H9 (cell line): ENCODE measurements around the gene ZNF70. TPM values are rescaled to one million over a fixed set of nuclear protein-coding genes. Genes with fewer than 3 reads are reported as not detected.

Source experiments
- DNase-seq: peaks from one replicate; pipeline ENCODE4 v3.0.0-alpha.2; 2017
- H2AFZ ChIP-seq: one replicate; pipeline ENCODE4 v1.6.1; 2013; ENCODE audit warnings: mild to moderate bottlenecking, low read length, control low read depth, moderate library complexity
- H2AK5ac ChIP-seq: 2 replicates; pipeline ENCODE4 v1.6.1; 2013; ENCODE audit warnings: low read length, control low read depth, mixed read lengths; ENCODE audit not compliant: insufficient read length
- H2BK120ac ChIP-seq: one replicate; pipeline ENCODE4 v1.6.1; 2013; ENCODE audit warnings: low read depth, mild to moderate bottlenecking, low read length, control low read depth, inconsistent platforms; ENCODE audit not compliant: poor library complexity, severe bottlenecking
- H2BK12ac ChIP-seq: 2 replicates; pipeline ENCODE4 v1.6.1; 2013; ENCODE audit warnings: low read length, control low read depth, mixed read lengths, low read depth; ENCODE audit not compliant: insufficient read length
- H2BK15ac ChIP-seq: 2 replicates; pipeline ENCODE4 v1.6.1; 2013; ENCODE audit warnings: low read depth, low read length, control low read depth
- H2BK20ac ChIP-seq: one replicate; pipeline ENCODE4 v1.6.1; 2013; ENCODE audit warnings: low read depth, mild to moderate bottlenecking, low read length, control low read depth, inconsistent platforms; ENCODE audit not compliant: poor library complexity, severe bottlenecking
- H2BK5ac ChIP-seq: 2 replicates; pipeline ENCODE4 v1.6.1; 2013; ENCODE audit warnings: low read length, control low read depth, mixed read lengths; ENCODE audit not compliant: insufficient read length
- H3K14ac ChIP-seq: 2 replicates; pipeline ENCODE4 v1.6.1; 2013; ENCODE audit warnings: low read length, control low read depth; ENCODE audit not compliant: insufficient read depth
- H3K18ac ChIP-seq: 2 replicates; pipeline ENCODE4 v1.6.1; 2013; ENCODE audit warnings: low read depth, mild to moderate bottlenecking, mixed read lengths, low read length, control low read depth; ENCODE audit not compliant: insufficient read length
- H3K23ac ChIP-seq: 2 replicates; pipeline ENCODE4 v1.6.1; 2013; ENCODE audit warnings: low read length, control low read depth, mixed read lengths, low read depth; ENCODE audit not compliant: insufficient read length
- H3K23me2 ChIP-seq: 2 replicates; pipeline ENCODE4 v1.6.1; 2013; ENCODE audit warnings: low read depth, mild to moderate bottlenecking, mixed read lengths, low read length, control low read depth; ENCODE audit not compliant: insufficient read length, poor library complexity, severe bottlenecking
- H3K27ac ChIP-seq: 2 replicates; pipeline ENCODE4 v1.5.1; 2013; ENCODE audit warnings: low read length, control low read depth, mixed read lengths, low read depth; ENCODE audit not compliant: insufficient read length
- H3K27me3 ChIP-seq: 2 replicates; pipeline ENCODE4 v1.6.1; 2013; ENCODE audit warnings: low read length, control low read depth, inconsistent platforms; ENCODE audit not compliant: insufficient read depth
- H3K4ac ChIP-seq: 2 replicates; pipeline ENCODE4 v1.6.1; 2013; ENCODE audit warnings: low read depth, mild to moderate bottlenecking, control low read depth, inconsistent platforms, low read length, moderate library complexity
- H3K4me1 ChIP-seq: 2 replicates; pipeline ENCODE4 v1.6.1; 2013; ENCODE audit warnings: low read length, control low read depth, inconsistent platforms; ENCODE audit not compliant: insufficient read depth
- H3K4me2 ChIP-seq: 2 replicates; pipeline ENCODE4 v1.6.1; 2013; ENCODE audit warnings: low read length, control low read depth, mixed read lengths; ENCODE audit not compliant: insufficient read length, insufficient read depth
- H3K56ac ChIP-seq: 2 replicates; pipeline ENCODE4 v1.6.1; 2013; ENCODE audit warnings: low read depth, mild to moderate bottlenecking, mixed read lengths, low read length, control low read depth; ENCODE audit not compliant: insufficient read length
- H3K79me1 ChIP-seq: 2 replicates; pipeline ENCODE4 v1.6.1; 2013; ENCODE audit warnings: low read depth, mild to moderate bottlenecking, moderate library complexity, low read length, control low read depth, inconsistent platforms; ENCODE audit not compliant: insufficient read depth, poor library complexity, severe bottlenecking
- H3K79me2 ChIP-seq: 2 replicates; pipeline ENCODE4 v1.6.1; 2013; ENCODE audit warnings: low read length, control low read depth, inconsistent platforms; ENCODE audit not compliant: insufficient read depth
- H3K9ac ChIP-seq: 2 replicates; pipeline ENCODE4 v1.6.1; 2013; ENCODE audit warnings: low read length, control low read depth, mixed read lengths; ENCODE audit not compliant: insufficient read length; ENCODE audit errors: extremely low read depth
- H3K9me3 ChIP-seq: one replicate; pipeline ENCODE4 v1.6.1; 2013; ENCODE audit warnings: low read depth, low read length, inconsistent platforms; ENCODE audit not compliant: control insufficient read depth
- H3T11ph ChIP-seq: one replicate; pipeline ENCODE4 v1.6.1; 2013; ENCODE audit warnings: mild to moderate bottlenecking, low read length, control low read depth, inconsistent platforms
- H4K20me1 ChIP-seq: one replicate; pipeline ENCODE4 v1.6.1; 2013; ENCODE audit not compliant: control insufficient read depth, insufficient read length, insufficient read depth
- H4K5ac ChIP-seq: 2 replicates; pipeline ENCODE4 v1.6.1; 2013; ENCODE audit warnings: low read depth, mild to moderate bottlenecking, mixed read lengths, low read length, control low read depth; ENCODE audit not compliant: insufficient read length
- H4K8ac ChIP-seq: replicated peaks from 2 replicates; pipeline ENCODE4 v1.6.1; 2013; ENCODE audit warnings: low read length, control low read depth, mixed read lengths, low read depth; ENCODE audit not compliant: insufficient read length
- H4K91ac ChIP-seq: 2 replicates; pipeline ENCODE4 v1.6.1; 2013; ENCODE audit warnings: low read depth, mild to moderate bottlenecking, moderate library complexity, mixed read lengths, low read length, control low read depth; ENCODE audit not compliant: insufficient read length
- H3K27ac Mint-ChIP-seq, 3 experiments: 2 replicates in 2 of 3; 3 replicates in 1 of 3; pipeline ENCODE4 v1.8.0; 2020 to 2021; ENCODE audit warnings: mixed read lengths in 3 of 3, mild to moderate bottlenecking in 1 of 3, moderate library complexity in 1 of 3
- H3K27me3 Mint-ChIP-seq: 2 replicates; pipeline ENCODE4 v1.8.0; 2021; ENCODE audit warnings: low read depth, mild to moderate bottlenecking, moderate library complexity, mixed read lengths
- H3K36me3 Mint-ChIP-seq, 3 experiments: 2 replicates in 2 of 3; 3 replicates in 1 of 3; pipeline ENCODE4 v1.8.0; 2020 to 2021; ENCODE audit warnings: low read depth in 3 of 3, mixed read lengths in 3 of 3; ENCODE audit not compliant: insufficient read depth in 1 of 3
- H3K4me1 Mint-ChIP-seq, 2 experiments: 2 replicates each; pipeline ENCODE4 v1.8.0; 2020; ENCODE audit warnings: mixed read lengths in 2 of 2
- H3K4me3 Mint-ChIP-seq, 2 experiments: 2 replicates in 1 of 2; 3 replicates in 1 of 2; pipeline ENCODE4 v1.8.0; 2020 to 2021; ENCODE audit warnings: mild to moderate bottlenecking in 2 of 2, mixed read lengths in 2 of 2, moderate library complexity in 1 of 2
- H3K9me3 Mint-ChIP-seq, 2 experiments: 2 replicates in 1 of 2; 3 replicates in 1 of 2; pipeline ENCODE4 v1.8.0; 2020; ENCODE audit warnings: mild to moderate bottlenecking in 2 of 2, mixed read lengths in 2 of 2, moderate library complexity in 1 of 2
- WGBS: extraction: QIAGEN DNeasy Blood & Tissue Kit; methylation state at CpG from one replicate; pipeline ENCODE4 v1.1.7; 2013; ENCODE audit warnings: missing lambda C conversion rate, low lambda C conversion rate, mixed read lengths; ENCODE audit not compliant: insufficient read length; ENCODE audit errors: extremely low coverage; 5-methylcytosine and 5-hydroxymethylcytosine counted together
- total RNA-seq: library from RNA; stranded (reverse); gene quantifications from 2 replicates; pipeline ENCODE4 v1.2.1, GENCODE V29; 2021
- TF ChIP-seq, protein P1 (sequence below): fragments of 200-600 bp; sonication (generic); conservative IDR thresholded peaks from 3 replicates; pipeline ENCODE4 v1.8.0; 2021; ENCODE audit warnings: antibody characterized with exemption, mild to moderate bottlenecking

ZNF70 gene
- total RNA-seq, 1 experiment from 2014 or later = 3.5 TPM

DNA sequence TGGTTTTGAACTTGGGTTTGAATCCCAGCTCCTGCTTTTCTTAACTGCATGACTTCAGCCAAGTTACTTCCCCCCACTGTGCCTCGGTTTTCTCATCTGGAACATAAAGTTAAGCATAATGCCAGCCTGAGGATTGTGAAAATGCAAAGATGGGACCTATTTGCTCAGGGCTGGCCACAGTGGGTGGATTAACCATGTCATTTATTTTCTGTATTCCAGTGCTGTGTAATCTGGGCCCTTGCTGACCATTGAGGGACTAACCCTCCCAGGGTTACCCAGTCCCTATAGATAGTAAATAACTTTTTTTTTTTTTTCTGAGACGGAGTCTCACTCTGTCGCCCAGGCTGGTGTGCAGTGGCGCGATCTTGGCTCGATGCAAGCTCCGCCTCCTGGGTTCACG is 4.8 kb upstream of the ZNF70 start:
- H4K20me1 ChIP-seq = no peaks in the 10 kb centered on the region
- H3K4me1 ChIP-seq = no peaks in the 10 kb centered on the region; the same call in 1 of the 2 replicates
- no peak overlapping the region for H3K9ac ChIP-seq
- H3K18ac ChIP-seq = no peak overlapping the region
- H3K36me3 Mint-ChIP-seq = no peaks in the 10 kb centered on the region
- H3K23me2 ChIP-seq = peaks cover 6% of the 10 kb centered on the region
- H3K4ac ChIP-seq = no peak overlapping the region
- H4K91ac ChIP-seq = no peak overlapping the region
- H3K4me1 Mint-ChIP-seq = peaks cover 8 to 36% of the 10 kb centered on the region in 2 experiments
- H3K56ac ChIP-seq = no peak overlapping the region
- no peak overlapping the region for H3K4me3 Mint-ChIP-seq
- TF ChIP-seq, protein P1, sequence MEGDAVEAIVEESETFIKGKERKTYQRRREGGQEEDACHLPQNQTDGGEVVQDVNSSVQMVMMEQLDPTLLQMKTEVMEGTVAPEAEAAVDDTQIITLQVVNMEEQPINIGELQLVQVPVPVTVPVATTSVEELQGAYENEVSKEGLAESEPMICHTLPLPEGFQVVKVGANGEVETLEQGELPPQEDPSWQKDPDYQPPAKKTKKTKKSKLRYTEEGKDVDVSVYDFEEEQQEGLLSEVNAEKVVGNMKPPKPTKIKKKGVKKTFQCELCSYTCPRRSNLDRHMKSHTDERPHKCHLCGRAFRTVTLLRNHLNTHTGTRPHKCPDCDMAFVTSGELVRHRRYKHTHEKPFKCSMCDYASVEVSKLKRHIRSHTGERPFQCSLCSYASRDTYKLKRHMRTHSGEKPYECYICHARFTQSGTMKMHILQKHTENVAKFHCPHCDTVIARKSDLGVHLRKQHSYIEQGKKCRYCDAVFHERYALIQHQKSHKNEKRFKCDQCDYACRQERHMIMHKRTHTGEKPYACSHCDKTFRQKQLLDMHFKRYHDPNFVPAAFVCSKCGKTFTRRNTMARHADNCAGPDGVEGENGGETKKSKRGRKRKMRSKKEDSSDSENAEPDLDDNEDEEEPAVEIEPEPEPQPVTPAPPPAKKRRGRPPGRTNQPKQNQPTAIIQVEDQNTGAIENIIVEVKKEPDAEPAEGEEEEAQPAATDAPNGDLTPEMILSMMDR = no peak
- no peak overlapping the region for H2BK15ac ChIP-seq
- H3K23ac ChIP-seq = no peak overlapping the region
- H3K9me3 Mint-ChIP-seq = no peaks in the 10 kb centered on the region; a peak in 1 of 5 replicates
- no peak overlapping the region for H2BK12ac ChIP-seq
- no peak overlapping the region for H3T11ph ChIP-seq
- no peak for DNase-seq
- H3K9me3 ChIP-seq = no peaks in the 10 kb centered on the region
- H2AK5ac ChIP-seq = no peak overlapping the region
- H3K4me2 ChIP-seq = no peak overlapping the region
- no peak overlapping the region for H2BK20ac ChIP-seq
- H3K27ac ChIP-seq = no peak overlapping the region
- H4K8ac ChIP-seq = no peak overlapping the region
- peaks cover 20% of the 10 kb centered on the region for H3K27me3 Mint-ChIP-seq
- H3K27ac Mint-ChIP-seq = no peak overlapping the region
- no peaks in the 10 kb centered on the region for H3K79me1 ChIP-seq
- H3K14ac ChIP-seq = no peak overlapping the region
- no peak overlapping the region for H2BK120ac ChIP-seq
- no peak overlapping the region for H4K5ac ChIP-seq
- no peak overlapping the region for H2BK5ac ChIP-seq
- no peak overlapping the region for H2AFZ ChIP-seq
- no CpG with 5 or more reads among the region's 8 CpGs for WGBS
- H3K27me3 ChIP-seq = no peaks in the 10 kb centered on the region
- no peaks in the 10 kb centered on the region for H3K79me2 ChIP-seq
